K562 (cell line): ENCODE data around the gene ZKSCAN3. TPM values are rescaled to one million over a fixed set of nuclear protein-coding genes. Genes with fewer than 3 reads are reported as not detected.

Source experiments
- NBN ChIP-seq: fragments of 450-650 bp; IDR thresholded peaks from 2 replicates; pipeline ENCODE4 v1.6.1; 2016; ENCODE audit warnings: low read depth, mild to moderate bottlenecking
- NFE2 ChIP-seq: IDR thresholded peaks from 2 replicates; pipeline ENCODE4 v1.6.1; 2014; ENCODE audit warnings: antibody characterized with exemption, low read depth
- NR2C1 ChIP-seq, 2 experiments: fragments of 450-650 bp; IDR thresholded peaks; 2 replicates each; pipeline ENCODE4 v1.6.1; 2017; ENCODE audit warnings: mild to moderate bottlenecking in 2 of 2, antibody characterized with exemption in 1 of 2, inconsistent platforms in 1 of 2, missing compliant biosample characterization in 1 of 2, missing genetic modification characterization in 1 of 2
- RFX1 ChIP-seq: fragments of 450-650 bp; IDR thresholded peaks from 2 replicates; pipeline ENCODE4 v1.6.1; 2016; ENCODE audit warnings: mild to moderate bottlenecking, moderate library complexity
- RHOXF2B ChIP-seq: fragments of 250-450 bp; sonication (Bioruptor Pico); conservative IDR thresholded peaks from 2 replicates; pipeline ENCODE4 v1.5.1; 2021
- SMARCB1 ChIP-seq: IDR thresholded peaks from 2 replicates; pipeline ENCODE4 v1.6.1; 2011; ENCODE audit warnings: improper control_type of control experiment, low read depth; ENCODE audit not compliant: insufficient read length
- SMC3 ChIP-seq: conservative IDR thresholded peaks from 2 replicates; pipeline ENCODE4 v1.6.1; 2011; ENCODE audit warnings: low read depth, low read length, improper control_type of control experiment; ENCODE audit not compliant: insufficient read depth
- STAT5A ChIP-seq: IDR thresholded peaks from 2 replicates; pipeline ENCODE4 v1.6.1; 2012; ENCODE audit warnings: low read length, inconsistent platforms, borderline replicate concordance
- U2AF1 ChIP-seq: fragments of 200-400 bp; formaldehyde crosslinking; optimal IDR thresholded peaks from 2 replicates; pipeline ENCODE3; 2017; ENCODE audit warnings: mild to moderate bottlenecking, low read depth, low read length, moderate library complexity
- polyA plus RNA-seq, 8 experiments: library from polyadenylated mRNA; depleted of rRNA in 4 of 8; stranded (reverse) in 5 of 8; unstranded in 3 of 8; fragments of >200 nt; fragmentation: Nextera tagmentation in 2 of 8; fragmentation: Illumina TruSeq in 1 of 8; extraction: Ambion mirVana in 2 of 8; extraction: Trizol in 1 of 8; gene quantifications; 2 replicates each; pipeline versions ENCODE4 v1.2.1 to v1.2.3, GENCODE V29; 2011 to 2014; ENCODE audit warnings: inconsistent platforms in 1 of 8, missing spikeins in 1 of 8
- total RNA-seq, 7 experiments: library from RNA; depleted of rRNA in 6 of 7; stranded (reverse); fragments of >200 nt in 6 of 7; fragmentation: Illumina TruSeq in 2 of 7; extraction: Trizol in 2 of 7; gene quantifications; 2 replicates each; pipeline versions ENCODE4 v1.2.1 to v1.2.3, GENCODE V29; 2011 to 2021; ENCODE audit warnings: low replicate concordance in 1 of 7
- TF ChIP-seq, protein P1 (sequence below): fragments of 200-800 bp; sonication (Bioruptor generic); IDR thresholded peaks from 2 replicates; pipeline ENCODE4 v1.6.1; 2016; ENCODE audit warnings: missing genetic modification characterization, missing compliant biosample characterization
- TF ChIP-seq, protein P2 (sequence below): sonication (generic); formaldehyde crosslinking; IDR thresholded peaks from 2 replicates; pipeline ENCODE4 v1.8.0; 2022; ENCODE audit warnings: missing genetic modification reagents, mild to moderate bottlenecking, borderline replicate concordance
- TF ChIP-seq, protein P3 (sequence below): IDR thresholded peaks from 2 replicates; pipeline ENCODE4 v1.6.1; 2011; ENCODE audit not compliant: insufficient read length; ENCODE audit errors: extremely low read depth

ZKSCAN3 gene
- total and polyA plus RNA-seq, 9 of the 15 experiments (the other 6 are each of a cell fraction or from before 2014, with no cell fraction given): 3.0 to 12.4 (median 10.2) TPM

DNA sequence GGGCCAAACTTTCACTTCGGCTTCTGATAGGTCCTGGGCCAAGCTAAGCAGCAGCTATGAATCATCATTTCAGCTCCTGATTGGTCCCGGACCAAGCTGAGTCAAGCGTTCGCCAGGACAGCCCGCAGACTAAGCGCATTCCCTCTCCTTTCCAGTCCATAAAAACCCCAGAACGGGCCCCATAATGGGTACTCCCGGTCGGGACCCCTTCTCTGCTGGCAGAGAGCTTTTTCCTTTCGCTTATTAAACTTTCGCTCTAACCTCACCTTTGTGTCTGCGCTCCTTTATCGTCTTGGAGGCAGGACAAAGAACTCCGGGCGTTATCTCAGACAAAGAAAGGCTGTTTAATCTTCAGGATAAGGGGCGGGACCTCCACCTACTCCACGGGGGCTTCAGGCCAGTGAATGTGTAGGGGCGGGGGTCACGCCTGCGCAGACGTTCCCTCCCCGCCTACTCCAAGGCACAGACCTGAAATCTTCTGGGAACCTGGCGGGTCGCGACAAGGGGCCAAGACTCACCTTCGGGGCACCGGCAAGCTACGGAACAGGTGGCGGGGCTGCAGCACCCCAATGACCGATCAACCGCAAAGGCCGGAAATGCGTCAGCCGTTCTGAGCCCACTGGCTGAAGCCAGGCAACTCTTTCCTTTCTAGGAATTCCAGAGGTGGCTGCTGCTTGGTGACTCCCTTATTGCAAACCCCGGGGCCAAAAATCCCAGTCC, 14.0 kb upstream of the ZKSCAN3 start, which contains the start of gene ZSCAN31 (continued):
- TF ChIP-seq, protein P1, sequence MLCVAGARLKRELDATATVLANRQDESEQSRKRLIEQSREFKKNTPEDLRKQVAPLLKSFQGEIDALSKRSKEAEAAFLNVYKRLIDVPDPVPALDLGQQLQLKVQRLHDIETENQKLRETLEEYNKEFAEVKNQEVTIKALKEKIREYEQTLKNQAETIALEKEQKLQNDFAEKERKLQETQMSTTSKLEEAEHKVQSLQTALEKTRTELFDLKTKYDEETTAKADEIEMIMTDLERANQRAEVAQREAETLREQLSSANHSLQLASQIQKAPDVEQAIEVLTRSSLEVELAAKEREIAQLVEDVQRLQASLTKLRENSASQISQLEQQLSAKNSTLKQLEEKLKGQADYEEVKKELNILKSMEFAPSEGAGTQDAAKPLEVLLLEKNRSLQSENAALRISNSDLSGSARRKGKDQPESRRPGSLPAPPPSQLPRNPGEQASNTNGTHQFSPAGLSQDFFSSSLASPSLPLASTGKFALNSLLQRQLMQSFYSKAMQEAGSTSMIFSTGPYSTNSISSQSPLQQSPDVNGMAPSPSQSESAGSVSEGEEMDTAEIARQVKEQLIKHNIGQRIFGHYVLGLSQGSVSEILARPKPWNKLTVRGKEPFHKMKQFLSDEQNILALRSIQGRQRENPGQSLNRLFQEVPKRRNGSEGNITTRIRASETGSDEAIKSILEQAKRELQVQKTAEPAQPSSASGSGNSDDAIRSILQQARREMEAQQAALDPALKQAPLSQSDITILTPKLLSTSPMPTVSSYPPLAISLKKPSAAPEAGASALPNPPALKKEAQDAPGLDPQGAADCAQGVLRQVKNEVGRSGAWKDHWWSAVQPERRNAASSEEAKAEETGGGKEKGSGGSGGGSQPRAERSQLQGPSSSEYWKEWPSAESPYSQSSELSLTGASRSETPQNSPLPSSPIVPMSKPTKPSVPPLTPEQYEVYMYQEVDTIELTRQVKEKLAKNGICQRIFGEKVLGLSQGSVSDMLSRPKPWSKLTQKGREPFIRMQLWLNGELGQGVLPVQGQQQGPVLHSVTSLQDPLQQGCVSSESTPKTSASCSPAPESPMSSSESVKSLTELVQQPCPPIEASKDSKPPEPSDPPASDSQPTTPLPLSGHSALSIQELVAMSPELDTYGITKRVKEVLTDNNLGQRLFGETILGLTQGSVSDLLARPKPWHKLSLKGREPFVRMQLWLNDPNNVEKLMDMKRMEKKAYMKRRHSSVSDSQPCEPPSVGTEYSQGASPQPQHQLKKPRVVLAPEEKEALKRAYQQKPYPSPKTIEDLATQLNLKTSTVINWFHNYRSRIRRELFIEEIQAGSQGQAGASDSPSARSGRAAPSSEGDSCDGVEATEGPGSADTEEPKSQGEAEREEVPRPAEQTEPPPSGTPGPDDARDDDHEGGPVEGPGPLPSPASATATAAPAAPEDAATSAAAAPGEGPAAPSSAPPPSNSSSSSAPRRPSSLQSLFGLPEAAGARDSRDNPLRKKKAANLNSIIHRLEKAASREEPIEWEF (CRISPR knock-in tag): no peak
- TF ChIP-seq SMARCB1 (peak; percentile 94), NBN (peak; percentile 39; the same call in 1 of the 2 replicates), RHOXF2B (CRISPR knock-in tag) (0 out of 2 replicates have a peak, but pooled peaks have one; percentile 3), NFE2 (peak; percentile 60; the same call in 1 of the 2 replicates), STAT5A (no peak), RFX1 (no peak), NR2C1 (IDR thresholded peaks at IDR 0.05) (no peak), NR2C1 (tag; IDR thresholded peaks at IDR 0.05) (0 out of 2 replicates have a peak, but pooled peaks have one; percentile 28), SMC3 (0 out of 2 replicates have a peak, but pooled peaks have one; percentile 16), U2AF1 (no peak)
- TF ChIP-seq, protein P2, sequence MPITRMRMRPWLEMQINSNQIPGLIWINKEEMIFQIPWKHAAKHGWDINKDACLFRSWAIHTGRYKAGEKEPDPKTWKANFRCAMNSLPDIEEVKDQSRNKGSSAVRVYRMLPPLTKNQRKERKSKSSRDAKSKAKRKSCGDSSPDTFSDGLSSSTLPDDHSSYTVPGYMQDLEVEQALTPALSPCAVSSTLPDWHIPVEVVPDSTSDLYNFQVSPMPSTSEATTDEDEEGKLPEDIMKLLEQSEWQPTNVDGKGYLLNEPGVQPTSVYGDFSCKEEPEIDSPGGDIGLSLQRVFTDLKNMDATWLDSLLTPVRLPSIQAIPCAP (CRISPR knock-in tag): no peak
- TF ChIP-seq, protein P3, sequence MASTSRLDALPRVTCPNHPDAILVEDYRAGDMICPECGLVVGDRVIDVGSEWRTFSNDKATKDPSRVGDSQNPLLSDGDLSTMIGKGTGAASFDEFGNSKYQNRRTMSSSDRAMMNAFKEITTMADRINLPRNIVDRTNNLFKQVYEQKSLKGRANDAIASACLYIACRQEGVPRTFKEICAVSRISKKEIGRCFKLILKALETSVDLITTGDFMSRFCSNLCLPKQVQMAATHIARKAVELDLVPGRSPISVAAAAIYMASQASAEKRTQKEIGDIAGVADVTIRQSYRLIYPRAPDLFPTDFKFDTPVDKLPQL: peak; percentile 30
